DND-41 (cell line): ENCODE measurements around the gene SPATS2.

Experiments
- ATAC-seq: fragments of 200-7000 bp; cut with Tn5 transposase; 3 replicates; pipeline ENCODE4 v1.9.1; 2021; ENCODE audit warnings: low read depth; ENCODE audit not compliant: insufficient read depth
- DNase-seq: peaks from one replicate; pipeline ENCODE4 v3.0.0-alpha.2; 2020
- H2AFZ ChIP-seq: 2 replicates; pipeline ENCODE4 v1.6.0; 2012; ENCODE audit warnings: low read depth, low read length
- H3K27ac ChIP-seq: 2 replicates; pipeline ENCODE4 v1.5.1; 2012; ENCODE audit warnings: low read length, inconsistent platforms
- H3K27me3 ChIP-seq: fragments of 200-600 bp; sonication (generic); 2 replicates; pipeline ENCODE4 v1.6.0; 2012; ENCODE audit warnings: low read length, mild to moderate bottlenecking, inconsistent platforms; ENCODE audit not compliant: insufficient read depth, poor library complexity
- H3K36me3 ChIP-seq: 2 replicates; pipeline ENCODE4 v1.5.1; 2012; ENCODE audit warnings: low read length, inconsistent platforms; ENCODE audit not compliant: insufficient read depth
- H3K4me1 ChIP-seq: 2 replicates; pipeline ENCODE4 v1.5.1; 2012; ENCODE audit warnings: mild to moderate bottlenecking, low read length; ENCODE audit not compliant: insufficient read depth
- H3K4me2 ChIP-seq: 2 replicates; pipeline ENCODE4 v1.6.0; 2012; ENCODE audit warnings: mild to moderate bottlenecking, moderate library complexity, low read length, inconsistent platforms; ENCODE audit not compliant: insufficient read depth
- H3K4me3 ChIP-seq, 2 experiments: fragments of 200-600 bp in 1 of 2; shearing (Covaris generic) in 1 of 2; 2 replicates each; pipeline ENCODE4 v1.5.1; 2012 to 2016; ENCODE audit warnings: inconsistent platforms in 2 of 2, low read length in 2 of 2, mild to moderate bottlenecking in 2 of 2, low read depth in 1 of 2, moderate library complexity in 1 of 2
- H3K79me2 ChIP-seq: 2 replicates; pipeline ENCODE4 v1.6.0; 2012; ENCODE audit warnings: low read length, inconsistent platforms; ENCODE audit not compliant: insufficient read depth
- H3K9ac ChIP-seq: 2 replicates; pipeline ENCODE4 v1.6.0; 2012; ENCODE audit warnings: low read depth, mild to moderate bottlenecking, inconsistent platforms, low read length, moderate library complexity
- H3K9me3 ChIP-seq: 2 replicates; pipeline ENCODE4 v1.5.1; 2012; ENCODE audit warnings: low read length, moderate library complexity, mild to moderate bottlenecking, inconsistent platforms; ENCODE audit not compliant: insufficient read depth, severe bottlenecking
- H4K20me1 ChIP-seq: 2 replicates; pipeline ENCODE4 v1.6.0; 2012; ENCODE audit warnings: low read length; ENCODE audit not compliant: insufficient read depth
- EZH2 ChIP-seq: IDR thresholded peaks from 3 replicates; pipeline ENCODE4 v1.6.1; 2012; ENCODE audit warnings: borderline replicate concordance, low read depth, mild to moderate bottlenecking, moderate library complexity, low read length, inconsistent platforms; ENCODE audit not compliant: severe bottlenecking
- TF ChIP-seq, protein P1 (sequence below): IDR thresholded peaks from 2 replicates; pipeline ENCODE4 v1.5.1; 2012; ENCODE audit warnings: borderline replicate concordance, low read length, moderate library complexity, mild to moderate bottlenecking; ENCODE audit not compliant: poor library complexity, severe bottlenecking; ENCODE audit errors: extremely low read depth

The SPATS2 gene

DNA sequence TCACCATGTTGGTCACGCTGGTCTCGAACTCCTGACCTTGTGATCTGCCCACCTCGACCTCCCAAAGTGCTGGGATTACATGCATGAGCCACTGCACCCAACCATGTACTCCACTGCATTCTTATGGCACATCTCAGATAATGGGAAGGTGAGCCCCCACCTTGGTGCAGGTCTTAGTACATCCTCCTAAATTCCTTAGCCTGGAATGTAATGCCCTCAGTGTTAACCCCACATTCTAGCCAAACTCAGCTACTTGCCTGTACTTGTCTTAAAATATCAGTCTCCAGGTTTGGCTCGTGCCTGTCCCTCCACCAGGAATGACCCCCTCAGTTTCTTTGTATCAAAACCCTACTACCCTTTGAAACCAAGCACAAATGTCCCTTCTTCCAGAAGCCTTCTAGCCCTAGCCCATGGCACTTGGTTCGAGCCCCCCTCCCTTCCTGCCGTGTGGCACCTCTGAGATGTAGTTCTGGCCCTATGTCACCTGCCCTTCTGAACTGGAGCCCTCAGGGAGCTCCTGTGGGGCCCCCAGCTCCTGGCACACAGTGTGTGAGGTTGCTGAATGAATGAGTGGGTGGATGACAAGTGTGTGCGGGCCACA is 179.9 kb downstream of the SPATS2 start:
- Histone ChIP-seq H3K9me3 (no peaks in the 10 kb centered on the region), H3K36me3 (no peaks in the 10 kb centered on the region), H3K9ac (no peak overlapping the region), H3K27ac (no peak overlapping the region), H2AFZ (no peak overlapping the region), H3K79me2 (no peaks in the 10 kb centered on the region), H3K4me2 (no peak overlapping the region), H4K20me1 (no peaks in the 10 kb centered on the region), H3K4me3 (no peak overlapping the region), H3K27me3 (peaks cover 3% of the 10 kb centered on the region), H3K4me1 (no peaks in the 10 kb centered on the region)
- DNase-seq: no peak
- no peak for TF ChIP-seq EZH2
- TF ChIP-seq, protein P1, sequence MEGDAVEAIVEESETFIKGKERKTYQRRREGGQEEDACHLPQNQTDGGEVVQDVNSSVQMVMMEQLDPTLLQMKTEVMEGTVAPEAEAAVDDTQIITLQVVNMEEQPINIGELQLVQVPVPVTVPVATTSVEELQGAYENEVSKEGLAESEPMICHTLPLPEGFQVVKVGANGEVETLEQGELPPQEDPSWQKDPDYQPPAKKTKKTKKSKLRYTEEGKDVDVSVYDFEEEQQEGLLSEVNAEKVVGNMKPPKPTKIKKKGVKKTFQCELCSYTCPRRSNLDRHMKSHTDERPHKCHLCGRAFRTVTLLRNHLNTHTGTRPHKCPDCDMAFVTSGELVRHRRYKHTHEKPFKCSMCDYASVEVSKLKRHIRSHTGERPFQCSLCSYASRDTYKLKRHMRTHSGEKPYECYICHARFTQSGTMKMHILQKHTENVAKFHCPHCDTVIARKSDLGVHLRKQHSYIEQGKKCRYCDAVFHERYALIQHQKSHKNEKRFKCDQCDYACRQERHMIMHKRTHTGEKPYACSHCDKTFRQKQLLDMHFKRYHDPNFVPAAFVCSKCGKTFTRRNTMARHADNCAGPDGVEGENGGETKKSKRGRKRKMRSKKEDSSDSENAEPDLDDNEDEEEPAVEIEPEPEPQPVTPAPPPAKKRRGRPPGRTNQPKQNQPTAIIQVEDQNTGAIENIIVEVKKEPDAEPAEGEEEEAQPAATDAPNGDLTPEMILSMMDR: no peak
- no peak for ATAC-seq

- Histone ChIP-seq H3K4me1 (no peaks in the 10 kb centered on the region), H3K36me3 (no peaks in the 10 kb centered on the region), H3K4me3 (no peak overlapping the region), H3K79me2 (no peaks in the 10 kb centered on the region), H3K27me3 (peaks cover 3% of the 10 kb centered on the region), H3K9me3 (no peaks in the 10 kb centered on the region), H3K9ac (no peak overlapping the region), H3K4me2 (no peak overlapping the region), H4K20me1 (no peaks in the 10 kb centered on the region), H3K27ac (no peak overlapping the region), H2AFZ (no peak overlapping the region)
- DNase-seq (no peak), ATAC-seq (no peak)
- TF ChIP-seq, protein P1: no peak
- no peak for TF ChIP-seq EZH2
Measured at GRCh38 chr12:49548481-49548821, 181.2 kb downstream of the SPATS2 start.

DNA sequence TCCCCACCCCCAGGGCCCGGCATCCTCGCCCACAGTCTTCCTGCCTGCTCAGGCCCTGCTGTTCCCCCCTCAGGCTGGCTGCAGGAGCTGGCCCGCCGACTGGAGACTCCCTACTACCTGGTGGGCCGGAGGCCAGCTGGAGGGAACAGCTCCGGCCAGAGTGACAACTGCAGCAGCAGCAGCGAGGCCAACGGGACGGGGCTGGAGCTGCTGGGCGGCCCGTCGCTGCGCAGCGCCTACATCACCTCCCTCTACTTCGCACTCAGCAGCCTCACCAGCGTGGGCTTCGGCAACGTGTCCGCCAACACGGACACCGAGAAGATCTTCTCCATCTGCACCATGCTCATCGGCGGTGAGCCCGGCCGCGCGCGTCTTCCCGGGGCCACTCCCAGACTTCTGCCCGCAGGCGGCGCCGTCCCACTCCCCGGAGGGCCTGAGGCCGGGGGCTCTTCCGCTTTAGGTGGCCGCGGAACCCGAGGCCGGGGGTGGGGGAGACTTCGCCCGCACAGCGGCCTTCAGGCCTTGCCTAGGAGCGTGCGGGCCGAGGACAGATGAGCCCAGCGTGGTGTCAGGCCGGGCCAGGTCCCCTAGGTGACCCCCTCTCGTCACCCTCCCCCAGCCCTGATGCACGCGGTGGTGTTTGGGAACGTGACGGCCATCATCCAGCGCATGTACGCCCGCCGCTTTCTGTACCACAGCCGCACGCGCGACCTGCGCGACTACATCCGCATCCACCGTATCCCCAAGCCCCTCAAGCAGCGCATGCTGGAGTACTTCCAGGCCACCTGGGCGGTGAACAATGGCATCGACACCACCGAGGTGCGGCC is 181.8 kb downstream of the SPATS2 start:
- H3K4me1 ChIP-seq: no peaks in the 10 kb centered on the region
- no peaks in the 10 kb centered on the region for H3K9me3 ChIP-seq
- H3K4me2 ChIP-seq: no peak overlapping the region
- peaks cover 3% of the 10 kb centered on the region for H3K27me3 ChIP-seq
- TF ChIP-seq, protein P1: no peak
- no peak for TF ChIP-seq EZH2
- no peaks in the 10 kb centered on the region for H3K79me2 ChIP-seq
- no peak overlapping the region for H3K27ac ChIP-seq
- H4K20me1 ChIP-seq: no peaks in the 10 kb centered on the region
- ATAC-seq (no peak), DNase-seq (no peak)
- H3K4me3 ChIP-seq: no peak overlapping the region
- no peaks in the 10 kb centered on the region for H3K36me3 ChIP-seq
- no peak overlapping the region for H3K9ac ChIP-seq
- no peak overlapping the region for H2AFZ ChIP-seq
